Measurements from ENCODE around the gene SRRM5.
"Not testable (repeated sequence)": the region's sequence is repeated elsewhere in the genome, so short reads cannot be mapped to it uniquely, and the experiment has no call there.

Gene SRRM5

GRCh38 chr19:43638995-43639518 lies 27.2 kb downstream of the SRRM5 start:
- DNase-seq (ENCODE audit: low read depth): no peak

DNA sequence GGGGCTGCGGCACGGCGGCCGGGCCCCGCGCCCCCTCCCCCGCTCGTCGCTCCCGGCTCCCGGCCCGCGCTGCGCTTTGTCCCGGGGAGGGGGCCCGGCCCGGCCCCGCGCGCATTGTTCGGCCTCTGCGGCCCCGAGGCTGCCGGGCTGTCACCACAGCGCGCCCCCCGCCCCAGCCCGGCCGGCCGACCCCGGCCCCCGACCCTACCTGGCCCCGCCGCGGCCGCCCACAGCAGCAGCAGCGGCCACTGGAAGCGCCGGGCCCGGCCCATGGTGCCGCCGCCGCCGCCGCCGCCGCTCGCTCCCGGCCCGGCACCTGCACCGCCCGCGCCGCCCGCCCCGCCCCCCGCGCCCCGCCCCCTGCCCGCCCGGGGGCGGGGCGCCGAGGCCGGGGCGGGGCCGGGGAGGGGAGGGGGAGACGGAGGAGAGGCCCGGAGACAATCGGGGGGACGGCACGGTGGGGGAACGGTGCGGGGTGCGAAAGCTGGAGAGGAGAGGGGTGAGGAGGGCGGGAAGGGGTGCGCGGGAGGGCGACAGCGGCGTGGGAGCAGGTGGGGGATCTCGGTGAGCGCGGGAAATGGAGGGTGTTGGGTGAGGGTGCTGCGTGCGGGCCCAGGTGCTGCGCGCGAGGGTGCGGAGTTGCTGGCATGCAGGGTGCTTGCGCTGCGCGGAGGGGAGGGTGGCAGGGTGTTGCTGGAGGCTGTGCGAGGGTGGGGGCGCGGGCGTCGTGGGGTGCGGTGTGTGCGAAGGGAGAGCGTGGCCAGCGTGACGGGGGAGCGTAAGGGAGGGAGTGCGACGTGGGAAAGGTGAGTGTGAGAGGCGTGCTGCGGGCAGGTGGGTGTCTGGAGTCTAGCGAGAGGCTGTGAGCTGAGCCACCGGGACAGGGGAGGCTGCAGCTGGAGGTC lies 27.9 kb downstream of the SRRM5 start, which contains the start of gene CADM4:
CADM4 (minus strand) TSS at position 332 of the 905 bp plus-strand sequence; CDS start at position 272, 60 bp downstream.
- DNase-seq (ENCODE audit: low read depth): peak; percentile 47

GRCh38 chr19:43640424-43640757 lies 28.5 kb downstream of the SRRM5 start:
- no peak for DNase-seq (ENCODE audit: low read depth)

DNA sequence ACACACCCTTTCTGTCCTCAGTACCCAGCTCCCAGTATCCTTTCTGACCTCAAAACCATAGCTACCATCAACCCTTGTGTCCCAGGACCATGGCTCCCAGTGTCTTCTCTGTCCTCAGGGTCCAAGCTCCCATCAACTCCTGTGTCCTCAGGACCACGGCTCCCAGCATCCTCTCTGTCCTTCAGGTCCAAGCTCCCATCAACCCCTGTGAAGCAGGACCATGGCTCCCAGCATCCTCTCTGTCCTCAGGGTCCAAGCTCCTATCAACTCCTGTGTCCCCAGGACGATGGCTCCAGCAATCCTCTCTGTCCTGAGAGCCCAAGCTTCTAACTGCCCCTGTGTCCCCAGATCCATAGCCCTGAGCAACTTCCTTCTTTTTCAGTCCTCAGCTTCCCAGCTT lies 29.4 kb downstream of the SRRM5 start:
- no peak for DNase-seq (ENCODE audit: low read depth)

- DNase-seq (ENCODE audit: low read depth): no peak
Measured at GRCh38 chr19:43642531-43642930, 30.6 kb downstream of the SRRM5 start.

GRCh38 chr19:43643326-43643725 lies 31.4 kb downstream of the SRRM5 start:
- DNase-seq (ENCODE audit: low read depth): no peak

- no peak for DNase-seq (ENCODE audit: low read depth)
Measured at GRCh38 chr19:43644181-43644580, 32.3 kb downstream of the SRRM5 start.

DNA sequence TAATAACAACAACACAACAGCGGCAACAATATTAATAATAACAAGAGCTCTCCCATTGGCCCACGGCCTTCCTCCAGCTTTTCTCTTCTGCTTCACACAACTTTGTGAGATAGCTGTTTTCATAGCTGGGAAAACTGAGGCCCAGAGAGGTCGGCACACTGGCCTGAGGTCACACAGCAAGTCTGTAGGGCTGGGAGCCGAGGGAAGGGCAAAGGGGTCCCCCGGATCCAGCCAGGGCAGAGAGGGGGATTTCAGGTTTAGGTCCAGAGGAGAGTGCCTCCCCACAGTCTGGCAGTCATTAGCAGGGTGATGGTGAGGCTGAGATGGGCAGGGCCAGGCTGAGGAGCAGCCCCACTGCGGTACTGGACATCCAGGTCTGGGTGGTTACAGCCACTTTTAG lies 36.7 kb downstream of the SRRM5 start:
- no peak for DNase-seq (ENCODE audit: low read depth)

DNA sequence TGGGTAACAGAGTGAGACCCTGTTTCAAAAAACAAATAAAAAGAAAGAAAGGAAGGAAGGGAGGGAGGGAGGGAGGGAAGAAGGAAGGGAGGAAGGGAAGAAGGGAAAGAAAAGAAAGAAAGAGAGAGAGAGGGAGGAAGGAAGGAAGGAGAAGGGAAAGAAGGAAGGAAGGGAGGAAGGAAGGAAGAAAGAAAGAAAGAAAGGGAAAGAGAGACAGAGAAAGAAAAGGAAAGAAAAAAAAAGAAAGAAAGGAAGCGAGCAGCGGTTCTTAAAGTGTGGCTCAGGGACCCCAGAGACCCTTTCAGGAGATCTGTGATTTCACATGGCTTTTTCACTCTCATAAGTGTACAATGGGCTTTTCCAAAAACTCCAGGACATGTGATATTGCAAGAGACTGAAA lies 37.6 kb downstream of the SRRM5 start:
- no peak for DNase-seq (ENCODE audit: low read depth)

- DNase-seq (ENCODE audit: low read depth): not testable (repeated sequence)
Measured at GRCh38 chr19:43650276-43650675, 38.4 kb downstream of the SRRM5 start.

DNA sequence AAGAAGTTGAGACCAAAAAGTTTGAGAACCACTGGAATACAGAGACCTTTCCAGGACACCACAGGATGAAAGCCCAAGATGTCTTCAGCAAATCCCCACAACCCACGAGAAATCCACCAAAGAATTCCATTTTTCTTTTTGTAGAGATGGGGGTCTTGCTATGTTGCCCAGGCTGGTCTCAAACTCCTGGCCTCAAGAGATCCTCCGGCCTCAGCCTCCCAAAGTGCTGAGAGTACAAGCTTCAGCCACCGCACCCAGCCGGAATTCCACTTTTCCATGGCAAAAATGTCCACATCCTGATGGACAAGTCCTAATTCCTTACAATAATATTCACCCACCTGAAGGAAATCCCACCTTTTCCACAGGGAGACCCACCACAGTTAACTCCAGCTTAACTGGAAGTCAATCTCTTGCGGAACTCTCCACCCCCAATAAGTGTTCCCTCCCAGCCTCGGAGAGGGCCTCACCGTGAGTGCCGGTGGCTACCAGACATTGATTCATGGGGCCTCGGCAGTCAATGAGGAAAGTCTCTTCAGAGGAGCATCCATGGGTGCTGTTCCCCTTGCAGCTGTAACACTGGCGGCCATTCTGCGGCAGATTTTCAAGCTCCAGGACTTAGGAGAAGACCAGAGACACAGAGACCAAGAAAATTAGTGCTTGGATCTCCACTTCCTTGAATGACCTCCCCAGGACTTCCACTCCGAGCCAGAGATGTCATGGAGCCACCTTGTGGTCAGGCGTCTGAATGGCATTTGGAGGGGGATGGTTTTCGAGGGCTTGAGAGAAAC lies 40.1 kb downstream of the SRRM5 start:
- no peak for DNase-seq (ENCODE audit: low read depth)

GRCh38 chr19:43652546-43652874 lies 40.6 kb downstream of the SRRM5 start:
- no peak for DNase-seq (ENCODE audit: low read depth)

GRCh38 chr19:43656436-43656835 lies 44.5 kb downstream of the SRRM5 start:
- DNase-seq (ENCODE audit: low read depth): no peak

DNA sequence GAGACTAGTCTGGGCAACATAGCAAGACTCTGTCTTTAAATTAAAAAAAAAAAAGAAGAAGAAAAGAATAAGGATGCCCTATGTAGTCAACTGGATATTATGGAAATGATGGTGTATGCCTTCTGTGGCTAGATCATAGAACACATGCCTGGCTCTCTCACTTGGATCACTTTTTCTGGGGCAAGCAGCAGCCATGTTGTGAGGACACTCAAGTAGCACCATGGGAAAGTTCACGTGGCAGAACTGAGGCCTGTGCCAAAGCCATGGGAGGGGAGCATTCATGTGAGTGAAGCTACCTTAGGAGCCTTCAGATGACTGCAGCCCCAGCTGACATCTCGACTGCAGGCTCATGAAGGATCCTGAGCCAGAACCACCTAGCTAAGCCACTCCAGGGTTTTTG lies 46.1 kb downstream of the SRRM5 start:
- no peak for DNase-seq (ENCODE audit: low read depth)

DNA sequence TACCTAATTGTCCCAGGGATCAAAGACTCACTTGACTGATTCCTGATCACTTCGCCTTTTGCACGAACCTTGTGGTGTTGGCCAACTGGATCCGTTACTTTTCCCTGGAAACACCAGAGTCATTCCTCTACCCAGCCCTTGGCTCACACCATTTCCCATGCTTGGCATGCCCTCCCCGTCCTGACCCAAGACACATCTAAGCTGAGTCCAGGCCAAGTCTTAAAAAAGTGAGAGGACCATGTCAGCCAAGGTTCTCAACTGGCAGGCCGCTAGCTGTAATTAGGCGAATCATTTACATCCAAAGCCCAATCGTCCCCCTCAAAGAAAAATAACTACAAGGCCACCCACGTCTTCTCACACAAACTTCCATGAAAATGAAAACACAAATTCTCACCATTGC lies 46.6 kb downstream of the SRRM5 start:
- DNase-seq (ENCODE audit: low read depth): no peak

DNA sequence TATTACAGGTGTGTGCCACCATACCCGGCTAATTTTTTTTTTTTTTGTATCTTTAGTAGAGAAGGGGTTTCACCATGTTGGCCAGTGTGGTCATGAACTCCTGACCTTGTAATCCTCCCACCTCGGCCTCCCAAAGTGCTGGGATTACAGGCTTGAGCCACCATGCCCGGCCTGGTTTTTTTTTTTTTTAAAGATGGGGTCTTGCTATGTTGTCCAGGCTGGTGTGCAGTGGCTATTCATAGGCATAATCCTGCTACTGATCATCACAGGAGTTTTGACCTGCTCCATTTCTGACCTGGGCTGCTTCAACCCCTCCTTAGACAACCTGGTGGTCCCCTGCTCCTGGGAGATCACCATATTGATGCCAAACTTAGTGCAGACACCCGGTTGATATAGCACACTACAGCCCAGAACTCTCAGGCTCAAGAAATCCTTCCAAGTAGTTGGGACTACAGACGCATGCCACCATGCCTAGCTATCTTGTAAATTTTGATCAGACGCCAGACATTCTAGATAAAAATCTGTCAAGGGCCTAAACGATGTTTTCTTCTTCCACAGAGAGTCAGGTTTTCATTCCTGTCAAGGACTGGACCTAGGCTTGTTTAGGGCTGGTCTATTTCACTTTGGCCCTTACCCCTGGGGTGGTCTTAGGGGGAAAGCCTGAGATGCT lies 48.5 kb downstream of the SRRM5 start:
- DNase-seq (ENCODE audit: low read depth): no peak

DNA sequence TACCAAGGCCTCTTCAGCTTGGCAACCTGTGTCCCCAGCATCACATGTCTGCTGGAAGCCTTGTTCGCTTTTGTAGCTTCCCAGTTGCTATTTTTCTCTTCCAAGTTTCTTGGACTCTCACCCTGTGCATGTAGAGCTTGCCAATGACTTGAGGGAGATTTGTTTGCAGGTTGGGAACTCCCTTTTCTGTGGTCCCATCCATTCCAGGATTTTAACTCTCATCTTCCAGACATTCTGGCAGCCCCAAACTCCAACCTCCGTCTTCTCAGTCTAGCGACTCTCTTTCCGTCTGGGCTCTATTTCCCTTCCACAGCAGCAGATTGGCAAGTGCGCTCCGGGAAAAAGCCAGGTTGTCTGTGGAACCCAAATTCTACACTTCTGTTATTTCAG lies 49.1 kb downstream of the SRRM5 start:
- DNase-seq (ENCODE audit: low read depth): no peak

DNA sequence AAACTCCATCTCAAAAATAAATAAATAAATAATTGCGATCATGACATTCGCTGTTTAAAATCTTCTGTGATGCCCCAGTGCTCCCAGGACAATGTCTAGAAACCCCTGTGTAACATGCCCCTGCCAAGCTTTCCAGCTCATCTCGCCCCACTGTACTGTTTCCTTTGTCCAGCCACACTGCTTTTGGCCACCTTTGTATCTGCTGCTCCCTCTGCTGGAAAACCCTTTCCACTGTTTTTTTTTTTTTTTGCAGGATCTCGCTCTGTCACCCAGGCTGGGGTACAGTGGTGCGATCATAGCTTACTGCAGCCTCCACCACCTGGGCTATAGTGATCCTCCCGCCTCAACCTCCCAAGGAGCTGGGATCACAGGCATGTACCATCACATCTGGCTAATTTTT lies 50.6 kb downstream of the SRRM5 start:
- no peak for DNase-seq (ENCODE audit: low read depth)

DNA sequence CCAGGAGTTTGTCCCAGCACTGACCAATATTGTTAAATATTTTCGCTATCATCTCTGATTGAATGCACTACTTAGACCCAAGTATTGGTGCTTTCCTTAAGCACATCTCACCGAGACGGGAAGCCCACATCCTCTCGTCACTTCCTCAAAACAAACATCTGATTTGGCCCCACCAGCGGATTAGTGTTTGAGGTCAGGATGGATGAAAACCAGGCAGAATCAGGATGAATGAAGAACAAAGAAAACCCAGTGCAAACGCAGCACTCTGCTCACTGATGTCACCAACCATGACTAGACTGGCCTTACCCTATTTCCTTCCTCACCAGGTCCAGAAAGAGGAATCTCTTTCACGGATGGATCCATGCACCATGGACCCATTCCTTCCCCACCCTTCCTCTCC lies 52.1 kb downstream of the SRRM5 start:
- peak; percentile 63 for DNase-seq (ENCODE audit: low read depth)

Data from T-helper 22 cell (primary cell).